Karpas-422 (cell line): ENCODE measurements around the gene CNOT4. TPM values are rescaled to one million over a fixed set of nuclear protein-coding genes. Genes with fewer than 3 reads are reported as not detected.

ENCODE experiments used
- DNase-seq: peaks from one replicate; pipeline ENCODE4 v3.0.0-alpha.2; 2015
- H2AFZ ChIP-seq: fragments of 200-600 bp; sonication (generic); 2 replicates; pipeline ENCODE4 v1.6.1; 2014; ENCODE audit warnings: antibody characterized with exemption, low read length, mixed read lengths
- H3K27ac ChIP-seq: fragments of 200-600 bp; sonication (generic); 2 replicates; pipeline ENCODE4 v1.5.1; 2014; ENCODE audit warnings: mild to moderate bottlenecking, low read length, moderate library complexity
- H3K27me3 ChIP-seq: fragments of 200-600 bp; sonication (generic); 2 replicates; pipeline ENCODE4 v1.6.1; 2014; ENCODE audit warnings: low read length, mixed read lengths
- H3K36me3 ChIP-seq: fragments of 200-600 bp; sonication (generic); 2 replicates; pipeline ENCODE4 v1.6.1; 2014; ENCODE audit warnings: low read length, mixed read lengths; ENCODE audit not compliant: insufficient read depth
- H3K4me1 ChIP-seq: fragments of 200-600 bp; sonication (generic); 2 replicates; pipeline ENCODE4 v1.6.1; 2014; ENCODE audit warnings: mild to moderate bottlenecking, low read length, mixed read lengths
- H3K4me2 ChIP-seq: fragments of 200-600 bp; sonication (generic); 2 replicates; pipeline ENCODE4 v1.6.1; 2014; ENCODE audit warnings: low read length, low read depth, mild to moderate bottlenecking; ENCODE audit not compliant: poor library complexity, severe bottlenecking
- H3K4me3 ChIP-seq: fragments of 200-600 bp; sonication (generic); 2 replicates; pipeline ENCODE4 v1.5.1; 2014; ENCODE audit warnings: mild to moderate bottlenecking, antibody characterized with exemption, low read length, mixed read lengths
- H3K79me2 ChIP-seq: fragments of 200-600 bp; sonication (generic); 2 replicates; pipeline ENCODE4 v1.6.1; 2014; ENCODE audit warnings: mild to moderate bottlenecking, low read length, mixed read lengths
- H3K9ac ChIP-seq: fragments of 200-600 bp; sonication (generic); 2 replicates; pipeline ENCODE4 v1.6.0; 2014; ENCODE audit warnings: low read length
- H3K9me2 ChIP-seq: fragments of 200-600 bp; sonication (generic), shearing (Covaris generic); replicated peaks from 2 replicates; pipeline ENCODE4 v1.6.0; 2014; ENCODE audit warnings: mild to moderate bottlenecking, low read length, moderate library complexity; ENCODE audit not compliant: insufficient read depth
- H3K9me3 ChIP-seq: fragments of 300-700, 200-600 bp; sonication (generic); 2 replicates; pipeline ENCODE4 v1.6.1; 2014; ENCODE audit warnings: low read length, mixed read lengths
- H4K20me1 ChIP-seq: fragments of 200-600 bp; sonication (generic); 2 replicates; pipeline ENCODE4 v1.6.1; 2014; ENCODE audit warnings: mild to moderate bottlenecking, antibody characterized with exemption, low read length, low read depth; ENCODE audit not compliant: insufficient read depth
- total RNA-seq: library from RNA; depleted of rRNA; stranded (reverse); fragments of >200 nt; shearing (Covaris generic); gene quantifications from 2 replicates; pipeline ENCODE4 v1.2.3, GENCODE V29; 2014; ENCODE audit warnings: low replicate concordance

CNOT4 gene
- total RNA-seq, 1 experiment from 2014 or later = 25.9 TPM

- no peak for DNase-seq
- H2AFZ ChIP-seq = no peak overlapping the region
These were observed 123.1 kb downstream of the CNOT4 start for GRCh38 chr7:135386776-135387175.

DNA sequence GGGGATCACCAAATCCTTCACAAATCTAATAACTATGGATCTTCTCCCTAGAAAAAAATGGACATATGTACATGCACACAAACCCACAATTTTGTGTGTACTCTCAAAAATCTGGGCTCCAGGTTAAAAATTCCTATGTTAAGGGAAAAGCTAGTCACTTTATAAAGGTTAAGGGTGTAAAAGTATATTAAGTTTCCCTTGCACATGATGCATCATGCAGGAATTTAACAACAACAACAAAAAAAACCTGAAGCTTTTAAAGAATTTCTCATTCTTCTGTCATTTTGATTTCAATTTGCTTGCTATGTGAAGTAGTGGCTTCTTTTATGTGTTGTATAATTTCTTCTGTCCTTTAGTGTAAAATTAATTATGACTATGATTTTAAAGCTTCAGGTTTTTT is 123.7 kb downstream of the CNOT4 start:
- DNase-seq = no peak
- Histone ChIP-seq H3K27me3 (no peaks in the 10 kb centered on the region), H3K36me3 (peaks cover 19% of the 10 kb centered on the region; the same call in 1 of the 2 replicates), H3K4me1 (peaks cover 12% of the 10 kb centered on the region), H3K79me2 (peaks cover 59% of the 10 kb centered on the region), H2AFZ (no peak overlapping the region), H3K9me3 (no peaks in the 10 kb centered on the region), H3K9ac (no peak overlapping the region), H3K9me2 (no peaks in the 10 kb centered on the region), H4K20me1 (no peaks in the 10 kb centered on the region), H3K4me2 (no peak overlapping the region), H3K27ac (no peak overlapping the region), H3K4me3 (no peak overlapping the region)

More at GRCh38 chr7:135386776-135387175, 123.1 kb downstream of the CNOT4 start:
- Histone ChIP-seq H3K4me2 (no peak overlapping the region), H3K36me3 (peaks cover 19% of the 10 kb centered on the region; the same call in 1 of the 2 replicates), H3K27ac (no peak overlapping the region), H3K9ac (no peak overlapping the region), H4K20me1 (no peaks in the 10 kb centered on the region), H3K27me3 (no peaks in the 10 kb centered on the region), H3K4me3 (no peak overlapping the region), H3K4me1 (peaks cover 18% of the 10 kb centered on the region), H3K79me2 (peaks cover 62% of the 10 kb centered on the region), H3K9me3 (no peaks in the 10 kb centered on the region), H3K9me2 (no peaks in the 10 kb centered on the region)

DNA sequence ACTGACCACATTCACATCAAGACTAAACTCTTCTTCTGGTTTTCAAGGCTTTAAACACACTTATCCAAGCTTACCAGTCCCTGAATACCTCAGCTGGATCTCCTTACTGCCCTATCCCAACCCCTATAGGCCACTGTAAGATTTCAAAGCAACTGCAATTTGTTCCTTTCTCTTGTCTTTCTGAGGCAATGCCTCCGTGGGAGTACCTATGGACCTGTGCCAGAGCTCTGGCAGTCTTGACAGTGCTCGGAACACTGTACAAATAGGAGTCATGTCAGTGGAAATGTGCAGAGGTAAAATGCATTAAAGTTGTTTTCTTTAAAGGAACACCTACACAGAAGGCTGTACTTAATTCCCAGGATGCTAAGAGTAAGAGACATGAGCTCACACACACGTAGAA is 124.7 kb downstream of the CNOT4 start:
- H3K27ac ChIP-seq = no peak overlapping the region
- H3K4me1 ChIP-seq = peaks cover 3% of the 10 kb centered on the region
- no peak overlapping the region for H3K4me3 ChIP-seq

GRCh38 chr7:135383525-135384175 is 126.3 kb downstream of the CNOT4 start:
- no peak overlapping the region for H3K27ac ChIP-seq
- H3K9me2 ChIP-seq = no peaks in the 10 kb centered on the region
- no peak overlapping the region for H3K4me3 ChIP-seq
- H2AFZ ChIP-seq = no peak overlapping the region
- H3K4me2 ChIP-seq = no peak overlapping the region
- DNase-seq = no peak
- no peaks in the 10 kb centered on the region for H3K4me1 ChIP-seq
- H3K79me2 ChIP-seq = peaks cover 40% of the 10 kb centered on the region
- H3K27me3 ChIP-seq = no peaks in the 10 kb centered on the region
- peaks cover 5% of the 10 kb centered on the region; the same call in 1 of the 2 replicates for H3K36me3 ChIP-seq
- no peak overlapping the region for H3K9ac ChIP-seq
- H3K9me3 ChIP-seq = no peaks in the 10 kb centered on the region
- H4K20me1 ChIP-seq = no peaks in the 10 kb centered on the region

More for the DNA sequence above, 124.7 kb downstream of the CNOT4 start:
- no peaks in the 10 kb centered on the region for H3K27me3 ChIP-seq
- peaks cover 13% of the 10 kb centered on the region; the same call in 1 of the 2 replicates for H3K36me3 ChIP-seq
- H2AFZ ChIP-seq = no peak overlapping the region
- no peak overlapping the region for H3K4me2 ChIP-seq
- H3K9me3 ChIP-seq = no peaks in the 10 kb centered on the region
- H3K79me2 ChIP-seq = peaks cover 50% of the 10 kb centered on the region
- no peaks in the 10 kb centered on the region for H4K20me1 ChIP-seq
- DNase-seq = no peak
- no peak overlapping the region for H3K9ac ChIP-seq
- H3K9me2 ChIP-seq = no peaks in the 10 kb centered on the region

DNA sequence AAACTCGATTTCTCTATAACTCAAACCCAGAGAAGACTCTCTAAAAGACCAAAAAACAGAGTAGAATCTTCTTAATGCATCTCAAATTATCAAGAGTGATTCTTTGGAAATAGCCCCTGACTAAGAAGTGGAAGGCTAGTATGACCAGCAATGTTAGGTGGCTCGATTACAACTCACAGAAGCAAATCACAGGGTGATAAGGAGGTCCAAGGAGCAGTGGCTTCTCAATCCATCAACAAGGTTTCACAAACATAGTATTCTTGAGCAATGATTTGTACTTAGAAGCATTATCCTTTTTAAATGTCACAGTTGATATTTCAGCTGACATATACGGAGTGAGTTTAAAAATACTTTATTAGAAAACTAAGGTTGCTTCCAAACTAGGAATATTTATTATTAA is 127.7 kb downstream of the CNOT4 start:
- Histone ChIP-seq H3K9me3 (no peaks in the 10 kb centered on the region), H3K27ac (no peak overlapping the region), H3K9me2 (no peaks in the 10 kb centered on the region), H3K9ac (no peak overlapping the region), H3K36me3 (no peaks in the 10 kb centered on the region; the same call in 1 of the 2 replicates), H4K20me1 (no peaks in the 10 kb centered on the region), H2AFZ (no peak overlapping the region), H3K79me2 (peaks cover 28% of the 10 kb centered on the region), H3K27me3 (no peaks in the 10 kb centered on the region), H3K4me1 (no peaks in the 10 kb centered on the region), H3K4me2 (no peak overlapping the region), H3K4me3 (no peak overlapping the region)
- no peak for DNase-seq

- Histone ChIP-seq H3K27ac (no peak overlapping the region), H3K27me3 (no peaks in the 10 kb centered on the region), H3K4me1 (no peaks in the 10 kb centered on the region), H3K9me3 (no peaks in the 10 kb centered on the region), H3K36me3 (no peaks in the 10 kb centered on the region; the same call in 1 of the 2 replicates), H4K20me1 (no peaks in the 10 kb centered on the region), H3K9me2 (no peaks in the 10 kb centered on the region), H2AFZ (no peak overlapping the region), H3K4me2 (no peak overlapping the region), H3K79me2 (peaks cover 28% of the 10 kb centered on the region), H3K9ac (no peak overlapping the region), H3K4me3 (no peak overlapping the region)
- no peak for DNase-seq
These were observed 128.5 kb downstream of the CNOT4 start for GRCh38 chr7:135381369-135381768.

DNA sequence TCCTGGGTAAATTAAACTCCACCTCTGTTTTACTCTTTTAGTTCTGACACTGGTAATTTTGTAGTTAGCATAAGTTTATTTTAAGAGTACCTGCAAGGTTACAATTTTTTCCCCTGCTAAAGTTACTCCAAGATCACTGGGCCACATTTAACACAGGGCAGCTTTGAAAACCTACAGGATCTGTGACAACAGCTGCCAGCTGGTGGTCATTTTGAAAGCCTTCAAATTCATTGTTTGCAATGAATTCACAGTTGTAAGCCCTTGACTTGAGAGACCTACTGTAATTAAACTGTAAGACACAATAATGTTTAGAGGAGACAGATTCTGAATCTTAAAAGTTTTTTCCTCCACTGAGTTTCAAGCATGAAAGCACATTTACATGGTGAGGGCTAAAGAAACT is 129.6 kb downstream of the CNOT4 start:
- H3K4me2 ChIP-seq = no peak overlapping the region
- H3K9ac ChIP-seq = no peak overlapping the region
- no peaks in the 10 kb centered on the region for H3K9me2 ChIP-seq
- no peak for DNase-seq
- H2AFZ ChIP-seq = no peak overlapping the region
- H4K20me1 ChIP-seq = no peaks in the 10 kb centered on the region
- H3K9me3 ChIP-seq = no peaks in the 10 kb centered on the region
- H3K27ac ChIP-seq = no peak overlapping the region
- H3K27me3 ChIP-seq = no peaks in the 10 kb centered on the region
- no peaks in the 10 kb centered on the region; the same call in 1 of the 2 replicates for H3K36me3 ChIP-seq
- H3K4me1 ChIP-seq = peaks cover 1% of the 10 kb centered on the region
- H3K4me3 ChIP-seq = no peak overlapping the region
- H3K79me2 ChIP-seq = peaks cover 25% of the 10 kb centered on the region

DNA sequence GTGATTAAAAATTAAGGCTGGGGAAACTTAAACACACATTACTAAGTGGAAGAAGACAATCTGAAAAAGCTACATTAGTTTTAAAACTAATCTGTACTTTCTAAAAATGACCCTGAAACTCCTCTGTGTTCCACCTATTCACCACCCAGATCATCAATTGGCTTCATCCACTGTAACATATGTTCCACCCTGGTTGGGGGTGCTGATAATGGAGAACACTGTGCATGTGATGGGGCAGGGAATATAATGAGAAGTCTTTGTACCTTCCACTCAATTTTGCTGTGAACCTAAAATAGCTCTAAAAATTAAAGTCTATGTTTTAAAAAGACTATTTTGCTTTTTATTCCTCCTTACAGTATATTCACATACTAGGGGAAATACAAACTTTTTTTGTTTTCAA is 132.7 kb downstream of the CNOT4 start:
- H3K79me2 ChIP-seq = peaks cover 26% of the 10 kb centered on the region
- no peaks in the 10 kb centered on the region for H3K27me3 ChIP-seq
- no peaks in the 10 kb centered on the region for H4K20me1 ChIP-seq
- H3K4me2 ChIP-seq = no peak overlapping the region
- H3K9ac ChIP-seq = no peak overlapping the region
- no peak for DNase-seq
- H3K4me1 ChIP-seq = peaks cover 14% of the 10 kb centered on the region
- no peak overlapping the region for H3K27ac ChIP-seq
- no peak overlapping the region for H2AFZ ChIP-seq
- H3K9me3 ChIP-seq = no peaks in the 10 kb centered on the region
- H3K4me3 ChIP-seq = no peak overlapping the region
- no peaks in the 10 kb centered on the region for H3K9me2 ChIP-seq
- H3K36me3 ChIP-seq = no peaks in the 10 kb centered on the region
